ENCODE measurements around the gene B4GALT6.

DNA sequence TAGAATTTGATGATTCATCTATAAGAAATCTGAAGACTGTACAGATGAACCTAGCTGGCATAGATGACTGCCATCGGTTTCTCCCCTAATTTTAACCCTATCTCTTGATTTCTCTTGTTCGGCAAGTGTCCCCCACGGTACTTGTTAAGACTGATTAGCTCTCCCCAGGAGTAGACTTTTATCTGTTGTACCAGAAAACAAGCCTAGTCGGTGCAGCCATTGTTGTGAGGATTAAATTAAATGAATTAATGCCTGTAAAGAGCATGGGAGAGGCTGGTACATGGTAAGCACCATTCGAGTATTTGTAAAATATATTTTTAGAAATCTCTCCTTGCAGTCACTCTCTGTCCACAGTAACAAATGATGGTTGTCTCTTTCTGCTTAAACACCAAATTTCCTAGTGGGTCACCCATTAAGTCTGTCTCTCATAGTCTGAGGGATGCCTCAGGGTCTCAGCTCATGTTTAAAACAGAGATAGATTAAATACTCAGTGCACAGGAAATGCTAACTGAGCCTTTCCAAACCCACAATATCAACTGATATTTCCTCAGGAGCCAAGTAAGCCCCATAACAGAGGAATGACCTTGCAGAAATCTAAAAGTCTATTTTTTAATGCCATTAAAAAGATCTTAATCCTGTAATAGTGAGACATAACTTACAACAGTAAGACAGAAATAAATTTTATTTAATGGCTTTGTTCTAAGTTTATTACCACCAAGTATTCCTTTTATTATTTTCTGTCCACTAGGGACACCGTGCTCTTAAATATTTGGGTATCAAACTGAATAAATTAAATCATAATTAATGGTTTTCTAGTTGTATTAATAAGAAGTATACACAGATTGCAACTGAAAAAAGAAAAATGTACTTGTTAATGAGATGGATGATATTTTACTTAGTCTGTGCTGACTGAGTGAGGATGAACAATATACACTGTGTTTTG lies 2.9 kb upstream of the B4GALT6 start:
- TF ChIP-seq ZNF274 (IDR thresholded peaks at IDR 0.05; ENCODE audit: low read depth, low read length) (no peak), YY1 (IDR thresholded peaks at IDR 0.05; ENCODE audit: insufficient read depth, insufficient read length) (no peak), SUZ12 (IDR thresholded peaks at IDR 0.05; ENCODE audit: extremely low read depth, insufficient read depth, insufficient read length) (no peak)
